Measurements from ENCODE around the gene PRTFDC1. TPM values are rescaled to one million over a fixed set of nuclear protein-coding genes. Genes with fewer than 3 reads are reported as not detected.

Gene PRTFDC1
- total and polyA plus RNA-seq, 2 of the 8 experiments (the other 6 are each of a cell fraction or from before 2014, with no cell fraction given) = 5.9 to 6.6 TPM

GRCh38 chr10:24965051-24965450 is 12.6 kb upstream of the PRTFDC1 start:
- DNase-seq (ENCODE audit: low read depth in 1 of 2, low spot score in 2 of 2) (no peak), FAIRE-seq (no peak)
- no peak overlapping the region for H3K9ac ChIP-seq (replicated peaks in 1 of 4; ENCODE audit: extremely low read depth in 1 of 4, low read depth in 3 of 4, low read length in 3 of 4)
- no peak overlapping the region for H4K5ac ChIP-seq (ENCODE audit: insufficient read length, low read depth, low read length)
- H4K20me1 ChIP-seq (replicated peaks in 1 of 2; ENCODE audit: control insufficient read depth in 1 of 2, insufficient read depth in 2 of 2, low read length in 2 of 2) = peaks cover 0 to 4% of the 10 kb centered on the region in 2 experiments
- H3K23ac ChIP-seq (ENCODE audit: insufficient read length) = no peak overlapping the region
- 93% methylated on average over 3 of the region's 3 CpGs; no CpG with 5 or more reads in 1 of the 2 experiments for WGBS, 2 experiments (ENCODE audit: extremely low coverage in 1 of 2, insufficient coverage in 1 of 2, insufficient read length in 1 of 2, insufficient replicate concordance in 2 of 2, low coverage in 1 of 2, low lambda C conversion rate in 2 of 2, missing lambda C conversion rate in 1 of 2)
- no peak overlapping the region for H2AFZ ChIP-seq (ENCODE audit: low read length)
- TF ChIP-seq SIX5 (IDR thresholded peaks at IDR 0.05; ENCODE audit: low read depth, low read length) = no peak
- no peak for TF ChIP-seq MAFK (IDR thresholded peaks at IDR 0.05; ENCODE audit: low read depth, low read length)
- TF ChIP-seq CBX8 (IDR thresholded peaks at IDR 0.05; ENCODE audit: borderline replicate concordance, low read depth, low read length) = no peak
- TF ChIP-seq EZH2 (IDR thresholded peaks at IDR 0.05; ENCODE audit: low read depth, low read length, severe bottlenecking) = no peak
- TF ChIP-seq USF2 (IDR thresholded peaks at IDR 0.05; ENCODE audit: low read length) = no peak
- no peak for TF ChIP-seq PHF8 (conservative IDR thresholded peaks at IDR 0.05; ENCODE audit: low read depth, low read length)
- no peak for TF ChIP-seq TBP (IDR thresholded peaks at IDR 0.05; ENCODE audit: low read depth, low read length)
- TF ChIP-seq SIRT6 (IDR thresholded peaks at IDR 0.05; ENCODE audit: low read length) = no peak
- TF ChIP-seq CEBPB (IDR thresholded peaks at IDR 0.05; ENCODE audit: low read depth, low read length) = no peak
- TF ChIP-seq CBX5 (IDR thresholded peaks at IDR 0.05; ENCODE audit: low read depth, low read length) = no peak
- TF ChIP-seq CTBP2 (IDR thresholded peaks at IDR 0.05; ENCODE audit: borderline replicate concordance, insufficient read depth, insufficient read length, low read length) = no peak
- no peak overlapping the region for H2AK5ac ChIP-seq (ENCODE audit: low read depth, low read length)
- ChIA-PET POLR2A (ENCODE audit: partially characterized antibody) (interaction anchor here (1.2 kb wide), 1 partner anchor 13 kb away, joined by 3 read pairs; no protein-coding TSS in a partner anchor), CTCF (ENCODE audit: partially characterized antibody) (no interaction called here)
- H3K27ac ChIP-seq (ENCODE audit: low read depth, low read length) = no peak overlapping the region
- no peak overlapping the region for H2BK12ac ChIP-seq (ENCODE audit: low read depth, low read length)
- no peak overlapping the region for H3K14ac ChIP-seq (ENCODE audit: insufficient read length)
- H3K4me1 ChIP-seq (replicated peaks in 1 of 4; ENCODE audit: control insufficient read depth in 3 of 4, insufficient read depth in 4 of 4, low read length in 3 of 4) = no peaks in the 10 kb centered on the region
- no peak overlapping the region for H3K18ac ChIP-seq (ENCODE audit: extremely low read depth, low read length)
- H2BK15ac ChIP-seq (ENCODE audit: low read length) = no peak overlapping the region
- H3K56ac ChIP-seq (replicated peaks; ENCODE audit: insufficient read length, low read depth, low read length) = no peak overlapping the region
- no peak overlapping the region for H2BK5ac ChIP-seq (ENCODE audit: low read depth, low read length)
- H3K4ac ChIP-seq (replicated peaks; ENCODE audit: insufficient read length, low read depth, low read length) = no peak overlapping the region
- H2BK120ac ChIP-seq (replicated peaks; ENCODE audit: low read depth, low read length) = no peak overlapping the region
- no peak overlapping the region for H3K4me3 ChIP-seq (ENCODE audit: extremely low read depth in 1 of 4, insufficient read depth in 2 of 4, low read depth in 3 of 4, low read length in 4 of 4)
- H3K79me2 ChIP-seq (ENCODE audit: control insufficient read depth in 1 of 2, insufficient read depth in 2 of 2, low read length in 2 of 2) = no peaks in the 10 kb centered on the region
- no peaks in the 10 kb centered on the region for H3K36me3 ChIP-seq (ENCODE audit: control insufficient read depth in 2 of 4, insufficient read depth in 4 of 4, low read length in 3 of 4)
- no peaks in the 10 kb centered on the region for H3K9me3 ChIP-seq (ENCODE audit: insufficient read depth in 2 of 2, low read depth in 1 of 2, low read length in 1 of 2)
- no peak overlapping the region for H4K91ac ChIP-seq (replicated peaks; ENCODE audit: insufficient read length, low read length)
- peaks cover 4% of the 10 kb centered on the region; the same call in 1 of the 2 replicates for H3K23me2 ChIP-seq (ENCODE audit: low read depth, low read length)
- H3K27me3 ChIP-seq (replicated peaks in 1 of 4; ENCODE audit: control insufficient read depth in 3 of 4, extremely low read depth in 1 of 4, insufficient read depth in 3 of 4, low read length in 3 of 4) = no peaks in the 10 kb centered on the region
- no peak overlapping the region for H4K8ac ChIP-seq (ENCODE audit: extremely low read depth, insufficient read depth, low read length)
- H3K79me1 ChIP-seq (ENCODE audit: low read depth, low read length) = no peaks in the 10 kb centered on the region
- no peak overlapping the region for H3K4me2 ChIP-seq (ENCODE audit: insufficient read depth in 1 of 2, low read depth in 2 of 2, low read length in 2 of 2)
- no peak overlapping the region for H2BK20ac ChIP-seq (ENCODE audit: low read length)

Measured in H1 (cell line).